ENCODE data around the gene TMEM132C. TPM values are rescaled to one million over a fixed set of nuclear protein-coding genes. Genes with fewer than 3 reads are reported as not detected.

TMEM132C gene
- total RNA-seq, 1 donor from 2014 or later, result 0.64 TPM

DNA sequence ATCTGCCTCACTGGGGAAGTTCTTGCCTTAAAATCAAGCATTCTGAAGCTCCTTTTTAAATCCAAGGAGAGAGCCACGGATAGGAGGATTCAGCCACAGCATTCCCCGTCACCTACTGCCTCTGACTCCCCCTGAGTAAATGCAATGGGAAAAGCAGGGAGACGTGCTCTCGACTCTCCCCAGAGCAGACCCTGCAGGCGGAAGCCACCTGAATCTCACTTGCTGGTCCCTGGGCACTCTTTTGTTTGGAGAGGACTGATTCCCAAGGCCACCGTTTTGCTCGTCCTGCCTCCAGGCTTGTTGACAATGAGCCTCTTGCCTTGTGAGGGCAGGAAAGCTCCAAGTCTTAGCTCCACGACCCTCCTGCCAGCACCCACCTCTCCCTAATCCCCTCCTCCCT lies 352.3 kb downstream of the TMEM132C start:
- ATAC-seq, result no peak
- DNase-seq, result no peak
- Histone ChIP-seq H3K36me3 (no peaks in the 10 kb centered on the region), H3K27ac (no peak overlapping the region), H3K27me3 (no peaks in the 10 kb centered on the region), H3K9me3 (no peaks in the 10 kb centered on the region), H3K4me3 (no peak overlapping the region), H3K4me1 (peaks cover 5% of the 10 kb centered on the region)
- intact Hi-C loops (cut with DNase I), result no loop called here
- TF ChIP-seq, protein P1, sequence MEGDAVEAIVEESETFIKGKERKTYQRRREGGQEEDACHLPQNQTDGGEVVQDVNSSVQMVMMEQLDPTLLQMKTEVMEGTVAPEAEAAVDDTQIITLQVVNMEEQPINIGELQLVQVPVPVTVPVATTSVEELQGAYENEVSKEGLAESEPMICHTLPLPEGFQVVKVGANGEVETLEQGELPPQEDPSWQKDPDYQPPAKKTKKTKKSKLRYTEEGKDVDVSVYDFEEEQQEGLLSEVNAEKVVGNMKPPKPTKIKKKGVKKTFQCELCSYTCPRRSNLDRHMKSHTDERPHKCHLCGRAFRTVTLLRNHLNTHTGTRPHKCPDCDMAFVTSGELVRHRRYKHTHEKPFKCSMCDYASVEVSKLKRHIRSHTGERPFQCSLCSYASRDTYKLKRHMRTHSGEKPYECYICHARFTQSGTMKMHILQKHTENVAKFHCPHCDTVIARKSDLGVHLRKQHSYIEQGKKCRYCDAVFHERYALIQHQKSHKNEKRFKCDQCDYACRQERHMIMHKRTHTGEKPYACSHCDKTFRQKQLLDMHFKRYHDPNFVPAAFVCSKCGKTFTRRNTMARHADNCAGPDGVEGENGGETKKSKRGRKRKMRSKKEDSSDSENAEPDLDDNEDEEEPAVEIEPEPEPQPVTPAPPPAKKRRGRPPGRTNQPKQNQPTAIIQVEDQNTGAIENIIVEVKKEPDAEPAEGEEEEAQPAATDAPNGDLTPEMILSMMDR (IDR thresholded peaks at IDR 0.05), result no peak

DNA sequence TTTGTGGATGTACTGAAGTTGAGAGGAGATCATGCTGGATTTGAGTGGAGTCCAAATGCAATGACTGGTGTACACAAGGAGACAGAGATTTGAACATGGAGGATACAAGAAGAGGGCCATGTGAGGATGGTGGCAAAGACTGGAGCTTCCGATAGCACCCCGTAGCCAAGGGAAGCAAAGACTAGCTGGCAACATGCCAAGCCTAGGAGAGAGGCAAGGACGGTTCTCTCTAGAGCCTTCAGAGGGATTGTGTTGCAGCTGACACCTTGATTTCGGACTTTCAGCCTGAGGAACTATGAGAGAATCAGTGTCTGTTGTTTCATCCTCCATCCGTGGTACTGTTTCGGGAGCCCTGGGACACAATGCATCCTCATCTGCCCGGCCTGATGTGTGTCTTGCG lies 354.3 kb downstream of the TMEM132C start:
- no peak overlapping the region for H3K4me3 ChIP-seq
- TF ChIP-seq, protein P1 (IDR thresholded peaks at IDR 0.05), result no peak
- H3K27me3 ChIP-seq, result no peaks in the 10 kb centered on the region
- H3K27ac ChIP-seq, result no peak overlapping the region
- H3K36me3 ChIP-seq, result no peaks in the 10 kb centered on the region
- H3K9me3 ChIP-seq, result no peaks in the 10 kb centered on the region
- ATAC-seq (no peak), DNase-seq (no peak)
- intact Hi-C loops (cut with DNase I), result no loop called here
- no peaks in the 10 kb centered on the region for H3K4me1 ChIP-seq

DNA sequence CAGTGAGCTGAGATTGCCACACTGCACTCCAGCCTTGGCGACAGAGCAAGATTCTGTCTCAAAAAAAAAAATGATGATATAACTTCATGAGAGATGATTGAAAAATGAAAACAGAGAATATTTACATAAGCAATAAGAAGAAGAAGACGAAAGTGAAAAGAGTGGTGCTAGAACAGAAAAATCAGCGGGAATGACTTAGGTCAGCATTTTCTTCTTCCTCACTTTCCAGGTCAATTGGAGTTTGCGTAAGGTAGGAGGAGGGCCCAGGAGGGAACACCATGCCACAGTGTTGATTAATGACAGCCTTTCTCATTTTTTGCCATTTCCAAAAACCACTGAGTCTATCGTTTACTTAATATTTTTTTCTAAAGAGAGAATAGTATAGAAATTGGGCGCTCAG lies 356.8 kb downstream of the TMEM132C start:
- DNase-seq (no peak), ATAC-seq (no peak)
- intact Hi-C loops (cut with DNase I), result no loop called here
- Histone ChIP-seq H3K9me3 (no peaks in the 10 kb centered on the region), H3K36me3 (no peaks in the 10 kb centered on the region), H3K27me3 (no peaks in the 10 kb centered on the region), H3K4me1 (no peaks in the 10 kb centered on the region), H3K4me3 (no peak overlapping the region), H3K27ac (no peak overlapping the region)
- TF ChIP-seq, protein P1 (IDR thresholded peaks at IDR 0.05), result no peak

DNA sequence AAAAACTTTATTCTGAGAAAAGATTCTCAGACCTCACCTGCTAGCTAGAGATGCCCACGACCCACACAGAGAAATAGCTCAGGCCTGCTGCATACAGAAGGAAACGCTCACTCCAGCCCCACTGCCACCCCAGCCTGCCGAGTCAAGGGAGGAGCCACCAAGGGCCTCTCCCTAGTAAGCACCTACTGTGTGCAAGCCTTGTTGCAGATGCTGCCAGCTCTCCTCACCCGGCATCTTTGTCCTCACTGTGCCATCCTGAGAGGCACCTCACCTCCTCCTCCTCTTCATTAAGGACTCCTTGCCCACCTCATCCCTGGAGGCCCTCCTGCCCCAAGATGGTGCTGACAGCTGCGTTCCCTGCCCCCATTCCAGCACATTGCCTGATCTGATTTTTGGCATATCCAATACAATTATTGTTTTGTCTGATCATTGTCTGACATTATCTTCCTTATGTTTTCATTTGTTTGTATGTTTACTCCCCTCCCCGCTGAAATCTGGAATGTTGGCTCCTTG lies 359.9 kb downstream of the TMEM132C start:
- Histone ChIP-seq H3K9me3 (no peaks in the 10 kb centered on the region), H3K4me1 (no peaks in the 10 kb centered on the region), H3K27me3 (no peaks in the 10 kb centered on the region), H3K4me3 (no peak overlapping the region), H3K27ac (no peak overlapping the region), H3K36me3 (no peaks in the 10 kb centered on the region)
- DNase-seq, result no peak
- TF ChIP-seq, protein P1 (IDR thresholded peaks at IDR 0.05), result no peak
- intact Hi-C loops (cut with DNase I), result no loop called here
- ATAC-seq, result no peak

DNA sequence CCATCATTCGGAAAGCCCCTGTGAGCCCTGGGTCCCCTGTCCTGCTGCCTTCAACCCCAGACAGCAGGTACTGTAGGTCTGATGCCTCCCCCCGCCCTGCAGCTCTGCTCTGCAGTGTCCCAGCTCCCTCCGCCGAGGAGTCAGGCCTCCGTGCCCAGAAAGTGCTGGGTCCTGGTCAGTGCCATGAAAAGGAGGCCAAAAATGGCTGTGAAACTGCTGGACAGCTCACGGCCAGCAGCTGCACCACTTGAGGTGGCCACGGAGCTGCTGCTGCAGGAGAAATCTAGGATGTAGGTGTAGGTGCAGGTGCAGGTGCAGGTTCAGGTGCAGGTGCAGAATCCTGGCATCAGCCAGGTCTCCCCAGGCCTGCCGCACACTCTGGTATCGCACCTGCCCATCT lies 360.7 kb downstream of the TMEM132C start:
- no peaks in the 10 kb centered on the region for H3K4me1 ChIP-seq
- no peaks in the 10 kb centered on the region for H3K27me3 ChIP-seq
- intact Hi-C loops (cut with DNase I), result no loop called here
- H3K4me3 ChIP-seq, result no peak overlapping the region
- TF ChIP-seq, protein P1 (IDR thresholded peaks at IDR 0.05), result no peak
- DNase-seq, result no peak
- no peaks in the 10 kb centered on the region for H3K9me3 ChIP-seq
- H3K27ac ChIP-seq, result no peak overlapping the region
- no peaks in the 10 kb centered on the region for H3K36me3 ChIP-seq
- no peak for ATAC-seq

DNA sequence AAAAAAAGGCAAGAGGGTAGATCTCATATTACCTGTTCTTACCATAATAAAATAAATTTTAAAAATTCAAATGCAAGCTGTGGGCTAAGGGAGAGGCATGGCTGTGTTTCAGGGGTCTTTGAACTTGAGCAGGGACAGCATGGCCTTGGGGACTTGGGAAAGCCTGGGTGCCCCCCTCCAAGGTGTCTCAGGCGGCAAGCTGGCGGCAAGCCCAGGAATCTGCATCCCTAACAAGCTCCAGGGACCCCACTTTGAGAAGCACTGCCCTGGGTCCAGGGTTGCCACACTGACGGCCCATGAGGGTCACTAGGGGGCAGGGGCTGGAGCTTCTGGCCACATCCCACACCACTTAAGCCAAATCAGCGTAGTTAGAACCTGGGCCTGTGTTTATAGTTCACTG lies 363.0 kb downstream of the TMEM132C start:
- ATAC-seq (no peak), DNase-seq (no peak)
- TF ChIP-seq, protein P1 (IDR thresholded peaks at IDR 0.05), result no peak

More for the DNA sequence above, 363.0 kb downstream of the TMEM132C start:
- no peaks in the 10 kb centered on the region for H3K9me3 ChIP-seq
- intact Hi-C loops (cut with DNase I), result no loop called here
- H3K4me3 ChIP-seq, result no peak overlapping the region
- no peaks in the 10 kb centered on the region for H3K36me3 ChIP-seq
- H3K4me1 ChIP-seq, result no peaks in the 10 kb centered on the region
- H3K27me3 ChIP-seq, result no peaks in the 10 kb centered on the region
- no peak overlapping the region for H3K27ac ChIP-seq

Data from upper lobe of right lung (tissue), 1 donor.